GM19463 (cell line): ENCODE measurements around the gene TTC38.

ENCODE experiments used
- ATAC-seq: cut with Tn5 transposase; IDR thresholded peaks from one replicate; pipeline ENCODE4 v1.9.1; 2021; ENCODE audit warnings: mild to moderate bottlenecking, moderate library complexity; ENCODE audit not compliant: unreplicated experiment

The TTC38 gene

GRCh38 chr22:46323162-46323561 lies 55.4 kb downstream of the TTC38 start:
- ATAC-seq: no peak

DNA sequence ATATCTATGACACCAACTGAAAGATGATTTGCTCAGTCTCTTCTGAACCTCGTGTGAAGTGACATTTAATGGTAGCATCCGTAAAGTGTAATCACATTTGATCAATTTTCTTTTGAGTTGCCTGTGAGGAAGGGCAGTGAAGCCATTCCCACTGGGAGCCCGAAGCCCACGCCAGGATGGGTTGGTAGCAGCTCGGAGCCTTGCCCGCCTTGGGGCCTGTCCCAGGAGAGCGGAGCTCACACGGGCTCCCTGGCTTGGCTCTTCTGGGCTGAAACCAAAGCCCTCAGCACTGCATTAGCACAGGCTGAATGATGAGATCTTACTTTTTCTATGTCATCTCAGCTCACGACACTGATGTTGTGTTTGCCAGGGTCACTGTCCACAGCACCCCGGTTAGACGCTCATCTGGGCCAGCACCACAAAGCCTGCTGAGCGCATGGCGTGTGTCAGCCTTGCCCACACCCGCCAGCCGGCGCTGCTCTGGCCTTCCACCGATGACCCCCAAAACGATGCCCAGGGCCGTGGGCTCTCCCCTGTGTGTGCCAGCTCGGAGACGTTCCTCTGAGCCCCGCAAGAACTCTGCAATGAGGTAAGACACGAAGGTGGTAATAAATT lies 58.4 kb downstream of the TTC38 start:
- no peak for ATAC-seq

DNA sequence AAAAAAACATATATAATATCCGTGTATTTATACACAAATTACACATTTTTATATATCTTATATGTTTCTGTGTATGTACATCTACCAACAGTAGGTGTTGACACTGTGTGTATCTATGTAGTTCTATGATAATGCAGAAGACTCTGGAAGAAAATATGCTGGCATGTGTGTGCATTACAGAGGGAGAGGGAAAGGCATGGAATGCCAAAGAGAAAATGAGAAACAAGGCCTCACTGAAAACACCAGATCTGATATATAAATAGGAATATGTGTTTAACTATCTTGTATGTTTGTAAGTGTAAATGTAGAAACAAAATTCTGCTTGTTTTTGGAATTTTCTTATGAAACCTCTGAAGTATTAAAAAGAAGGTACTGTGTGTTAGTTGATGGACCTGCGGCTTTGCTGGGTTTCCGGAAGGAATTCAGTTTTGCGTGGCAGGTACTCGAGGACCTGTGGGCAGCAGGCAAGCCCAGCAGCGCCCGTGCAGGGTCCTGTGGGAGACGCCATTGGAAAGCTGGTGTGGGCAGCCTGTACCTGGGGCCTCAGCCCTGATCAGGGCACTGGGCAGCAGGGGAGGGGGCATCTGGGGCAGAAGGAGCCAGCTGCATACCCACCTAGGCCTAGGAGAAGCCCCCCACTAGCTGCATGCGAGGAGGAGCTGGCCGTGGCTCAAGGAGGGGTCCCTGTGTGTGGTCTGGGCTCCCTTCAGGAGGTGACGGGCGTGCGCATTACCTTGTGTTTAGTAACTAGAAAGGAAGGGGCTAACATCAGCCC lies 60.1 kb downstream of the TTC38 start:
- ATAC-seq: no peak

- no peak for ATAC-seq
These were observed 61.0 kb downstream of the TTC38 start for GRCh38 chr22:46328797-46329196.

DNA sequence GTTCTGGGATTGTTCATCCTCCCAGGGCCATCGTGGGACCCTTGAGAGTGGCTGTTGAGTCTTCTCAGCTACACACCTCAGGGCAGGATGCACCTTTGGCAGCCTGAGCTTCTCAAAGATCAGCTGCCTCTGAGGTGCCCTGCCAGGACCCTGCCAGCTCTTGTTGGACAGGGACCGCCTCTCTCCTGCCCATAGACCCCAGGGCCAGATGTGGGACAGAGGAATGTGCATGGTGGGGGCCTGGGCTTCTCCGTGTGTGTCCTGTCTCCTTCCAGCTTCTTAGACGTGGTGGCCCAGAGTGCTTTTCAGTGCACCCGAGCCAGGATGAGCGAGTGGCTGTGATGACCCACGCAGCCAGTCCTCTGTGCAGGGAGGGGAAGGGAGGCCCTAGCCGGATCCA lies 61.8 kb downstream of the TTC38 start:
- ATAC-seq: no peak

- ATAC-seq: no peak
These were observed 62.6 kb downstream of the TTC38 start for GRCh38 chr22:46330426-46330825.

DNA sequence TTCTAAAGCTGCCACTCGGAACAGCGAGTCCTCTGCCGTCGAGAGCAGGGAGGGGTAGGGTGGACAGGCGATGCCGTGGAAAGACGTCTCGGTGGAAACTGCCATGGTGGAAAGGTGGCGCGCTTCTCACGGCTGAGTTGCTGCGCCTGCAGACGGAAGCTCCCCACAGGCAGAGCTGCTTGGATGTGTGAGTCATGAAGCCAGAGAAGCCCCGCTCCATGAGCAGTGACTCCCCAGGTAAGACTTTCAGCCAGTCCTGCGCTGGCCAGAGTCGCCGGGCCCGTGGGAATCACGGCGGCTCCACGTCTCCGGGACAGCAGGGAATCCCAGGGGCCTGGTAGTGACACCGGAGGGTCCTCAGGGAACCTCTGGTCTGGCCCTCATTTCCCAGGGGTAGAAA lies 63.7 kb downstream of the TTC38 start:
- no peak for ATAC-seq

DNA sequence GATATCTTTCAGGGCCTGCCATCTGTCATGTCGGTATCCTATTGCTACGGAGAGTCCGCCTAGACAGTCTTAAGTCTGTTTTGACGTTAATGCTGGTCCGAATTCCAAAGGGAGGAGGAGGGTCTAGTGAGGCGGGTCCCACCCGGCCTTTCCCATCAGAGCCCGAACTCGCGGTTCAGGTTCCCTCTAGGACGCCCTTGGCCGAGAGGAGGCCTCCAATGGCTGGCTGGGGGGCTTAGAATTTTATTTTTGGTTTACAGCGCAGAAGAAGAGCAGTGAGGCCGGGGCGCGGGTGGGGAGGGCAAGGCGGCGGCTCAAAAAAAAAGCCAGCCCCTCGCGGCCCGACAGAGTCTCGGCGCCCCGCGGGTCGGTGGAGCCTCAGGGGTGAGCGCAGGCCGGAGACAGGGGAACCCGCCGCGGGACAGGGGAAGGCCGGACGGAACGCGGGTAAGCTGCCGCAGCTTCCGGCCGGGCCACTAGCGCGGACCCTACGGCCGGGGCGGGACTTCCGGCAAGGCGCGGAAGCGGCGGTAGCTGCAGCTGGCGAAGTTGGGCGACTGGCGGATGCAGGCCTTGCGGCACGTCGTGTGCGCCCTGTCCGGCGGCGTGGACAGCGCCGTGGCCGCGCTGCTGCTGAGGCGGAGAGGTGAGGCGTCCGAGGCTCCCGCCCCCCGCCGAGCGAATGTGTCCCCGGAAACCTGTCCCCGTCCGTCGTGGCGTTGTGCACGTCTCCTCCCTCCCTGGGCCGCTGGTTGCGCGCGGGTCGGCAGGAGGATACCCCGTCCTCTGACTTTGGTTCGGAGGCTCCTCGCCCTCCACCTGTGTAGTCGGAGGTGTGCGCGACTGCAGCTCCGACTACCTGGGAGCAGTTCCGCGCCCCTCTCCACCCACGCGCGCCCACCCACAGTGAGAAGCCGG lies 67.7 kb downstream of the TTC38 start, which contains the start of gene TRMU:
TRMU (plus strand) TSS at position 514 of the 918 bp plus-strand sequence; CDS start at position 565, 51 bp downstream.
- ATAC-seq: peak; percentile 94

DNA sequence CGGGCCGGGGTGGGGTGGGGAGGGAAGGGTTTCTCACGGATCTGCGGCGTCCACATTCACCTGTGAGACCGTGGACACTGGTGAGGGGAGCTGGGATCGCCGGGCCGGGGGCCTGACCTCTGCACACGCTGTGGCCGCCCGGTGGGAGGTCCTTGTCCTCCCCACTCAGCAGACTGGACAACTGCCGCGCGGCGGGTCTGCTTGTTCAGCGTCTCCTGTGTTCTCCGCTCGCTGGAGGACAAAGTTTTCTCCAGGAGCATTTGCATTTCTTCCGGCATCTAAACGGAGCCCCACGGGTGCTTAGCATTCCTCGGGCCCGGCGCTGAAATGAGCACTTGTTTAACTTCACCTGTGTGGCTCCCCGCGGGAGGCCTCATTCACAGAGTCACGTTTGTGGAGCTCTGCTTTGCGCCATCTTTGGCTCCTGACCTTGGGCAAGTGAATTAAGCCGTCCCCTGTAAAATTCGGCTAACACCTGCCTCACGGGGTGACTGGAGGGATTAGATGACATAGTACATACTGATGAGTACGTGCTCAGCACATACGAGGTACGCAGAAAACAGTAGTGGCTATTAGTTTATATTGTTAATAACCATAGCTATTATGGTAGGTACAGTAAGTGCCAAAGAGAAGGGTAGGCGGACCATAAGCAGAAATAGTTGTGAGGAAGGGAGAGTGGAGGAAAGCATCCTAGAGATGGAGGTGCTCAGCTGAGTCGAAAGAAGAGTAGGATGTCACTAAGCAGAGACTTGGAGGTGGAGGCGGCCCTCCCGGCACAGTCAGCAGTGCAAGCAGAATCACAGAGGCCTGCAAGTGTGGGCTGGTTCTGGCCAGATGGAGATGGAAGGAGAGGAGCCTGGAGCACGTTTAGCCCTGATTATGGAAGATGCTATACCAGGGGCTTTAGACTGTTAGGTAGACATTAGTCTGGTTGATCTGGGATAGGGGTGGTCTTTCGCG lies 68.6 kb downstream of the TTC38 start:
- ATAC-seq: no peak

DNA sequence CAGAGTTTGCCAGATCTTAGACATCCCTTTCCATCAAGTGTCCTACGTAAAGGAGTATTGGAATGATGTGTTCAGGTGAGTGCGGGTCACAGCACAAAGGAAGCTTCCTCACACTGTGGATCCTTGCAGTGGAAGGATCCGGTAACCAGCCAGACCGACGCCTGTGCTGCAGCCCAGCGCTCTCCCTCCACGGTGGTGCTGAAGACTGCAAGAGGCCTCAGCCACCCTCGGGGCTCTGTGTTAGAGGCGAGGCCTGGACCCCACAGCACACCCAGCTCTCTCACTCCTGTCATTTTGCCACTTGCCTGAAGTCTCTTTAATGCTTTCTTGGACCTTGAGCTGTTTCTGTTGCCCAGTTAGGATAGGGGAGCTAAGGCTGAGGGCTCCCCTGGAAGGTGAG lies 70.1 kb downstream of the TTC38 start:
- no peak for ATAC-seq

DNA sequence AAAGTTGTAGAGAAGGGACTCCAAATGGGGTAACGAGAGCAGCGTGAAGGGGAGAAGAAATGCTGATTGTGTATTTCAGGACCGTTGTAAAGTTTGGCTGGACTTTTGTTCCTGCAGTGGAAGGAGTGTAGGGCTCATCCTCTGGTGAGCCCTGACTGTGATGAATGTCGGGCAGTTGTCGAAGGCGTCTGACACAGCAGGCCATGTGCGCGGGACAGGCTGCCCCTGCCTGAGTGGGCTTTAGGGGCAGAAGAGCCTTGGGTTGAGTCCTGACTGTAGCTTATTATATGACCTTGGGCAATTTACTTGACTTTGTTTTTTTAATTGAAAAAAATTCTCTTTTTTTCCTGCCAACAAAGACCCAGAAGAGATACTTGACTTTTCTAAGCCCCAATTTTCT lies 70.8 kb downstream of the TTC38 start:
- ATAC-seq: no peak

DNA sequence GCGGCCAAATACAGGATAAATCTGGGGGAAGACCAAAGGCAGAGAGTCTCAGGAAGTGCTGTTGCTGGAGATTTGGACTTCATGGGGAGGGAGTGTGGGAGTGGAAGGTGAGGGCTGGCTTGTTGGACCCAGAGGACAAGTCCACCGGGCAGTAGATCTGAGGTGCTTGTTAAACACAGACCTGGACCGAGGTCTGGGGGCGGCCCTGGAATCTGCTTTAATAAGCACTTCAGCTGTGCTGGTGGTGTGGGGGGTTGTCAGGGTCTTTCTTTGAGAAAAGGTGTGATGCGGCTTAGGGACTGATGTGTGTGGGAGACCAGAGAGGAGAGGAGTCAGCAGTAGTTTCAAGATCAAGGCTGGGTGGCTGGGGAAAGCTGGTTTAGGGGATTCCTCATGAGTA lies 72.1 kb downstream of the TTC38 start:
- ATAC-seq: no peak

GRCh38 chr22:46340676-46341075 lies 72.9 kb downstream of the TTC38 start:
- no peak for ATAC-seq
